Right cardiac atrium (tissue), 5 donors: Measurements from ENCODE around the gene GRPEL1. TPM values are rescaled to one million over a fixed set of nuclear protein-coding genes. Genes with fewer than 3 reads are reported as not detected.
"Not testable (repeated sequence)": the region's sequence is repeated elsewhere in the genome, so short reads cannot be mapped to it uniquely, and the experiment has no call there.

Experiments used
- ATAC-seq, 2 donors: fragments of 200-7000 bp; cut with Tn5 transposase; one replicate each; pipeline versions ENCODE4 v1.8.0 to v1.9.1; 2020; ENCODE audit warnings: moderate library complexity in 2 of 2, mild to moderate bottlenecking in 1 of 2
- DNase-seq, 3 donors: peaks; one replicate each; pipeline ENCODE4 v3.0.0-alpha.2; 2020
- H3K27ac ChIP-seq: one replicate; pipeline ENCODE4 v1.5.1; 2013; ENCODE audit warnings: mild to moderate bottlenecking, low read length, control low read depth, moderate library complexity
- H3K27me3 ChIP-seq: one replicate; pipeline ENCODE4 v1.6.1; 2013; ENCODE audit not compliant: control insufficient read depth, insufficient read depth
- H3K4me1 ChIP-seq: one replicate; pipeline ENCODE4 v1.6.1; 2013; ENCODE audit warnings: low read length; ENCODE audit not compliant: control insufficient read depth, insufficient read depth
- H3K4me3 ChIP-seq: one replicate; pipeline ENCODE4 v1.5.1; 2013; ENCODE audit warnings: low read length, control low read depth
- H3K9me3 ChIP-seq: one replicate; pipeline ENCODE4 v1.6.1; 2013; ENCODE audit warnings: low read length; ENCODE audit not compliant: control insufficient read depth
- WGBS: extraction: QIAGEN DNeasy Blood & Tissue Kit; methylation state at CpG from one replicate; pipeline ENCODE4 v1.1.7; 2013; 5-methylcytosine and 5-hydroxymethylcytosine counted together
- intact Hi-C, 4 donors: fragments of 100-400 bp; cut with DNase I; formaldehyde crosslinking; loops; one replicate each; pipeline versions ENCODE4 v1.11.0 to v1.14.0; 2022 to 2023
- polyA plus RNA-seq: library from polyadenylated mRNA; stranded (reverse); fragments of 200-250 nt; gene quantifications from one replicate; pipeline ENCODE4 v1.2.3, GENCODE V29; 2013
- total RNA-seq, 4 donors: library from RNA; stranded (reverse); fragmentation: NEBNext Ultra II Directional; extraction: Animal tissue kit (Norgen Biotek cat#: 25700); gene quantifications; one replicate each; pipeline ENCODE4 v1.2.1, GENCODE V29; 2021
- donor health status: healthy with polysubstance abuse.
- donor health status: DM: no; HTN: yes; CAD: no.
- donor health status: DM: no; HTN: no; CAD: no.
- donor health status: DM: no; HTN: yes; CAD: no; lungs with severe emphysema.
- donor health status: DM: yes; HTN: yes; CAD: no.

The GRPEL1 gene
- total and polyA plus RNA-seq, 5 donors: 28.2 to 36.8 (median 32.3) TPM

- Histone ChIP-seq H3K4me3 (no peak overlapping the region), H3K4me1 (peaks cover 3% of the 10 kb centered on the region), H3K9me3 (no peaks in the 10 kb centered on the region), H3K27ac (no peak overlapping the region), H3K27me3 (no peaks in the 10 kb centered on the region)
- intact Hi-C loops: no loop called here
- ATAC-seq (no peak), DNase-seq (no peak)
- WGBS: 65% methylated on average over 15 of the region's 15 CpGs
These were observed 37.4 kb upstream of the GRPEL1 start for GRCh38 chr4:7105276-7105675.

- DNase-seq: no peak
- Histone ChIP-seq H3K4me3 (no peak overlapping the region), H3K27ac (no peak overlapping the region), H3K27me3 (no peaks in the 10 kb centered on the region), H3K4me1 (peaks cover 3% of the 10 kb centered on the region), H3K9me3 (no peaks in the 10 kb centered on the region)
- no peak for ATAC-seq
- intact Hi-C loops: no loop called here
- WGBS: 85% methylated on average over 7 of the region's 7 CpGs
These were observed 36.6 kb upstream of the GRPEL1 start for GRCh38 chr4:7104366-7105031.

GRCh38 chr4:7103607-7104365 is 35.9 kb upstream of the GRPEL1 start:
- ATAC-seq: peak; percentile 57 to 59

GRCh38 chr4:7103031-7103606 is 35.3 kb upstream of the GRPEL1 start:
- Histone ChIP-seq H3K9me3 (no peaks in the 10 kb centered on the region), H3K4me1 (peaks cover 3% of the 10 kb centered on the region), H3K27me3 (no peaks in the 10 kb centered on the region), H3K27ac (peak overlapping the region; percentile 86), H3K4me3 (peak overlapping the region; percentile 69)
- intact Hi-C loops: no loop called here
- ATAC-seq: peak; percentile 95 to 96
- DNase-seq: peak; percentile 93 to 98 (median 96)
- WGBS: 1% methylated on average over 35 of the region's 35 CpGs

More at GRCh38 chr4:7103607-7104365, 35.9 kb upstream of the GRPEL1 start:
- Histone ChIP-seq H3K4me1 (peaks cover 3% of the 10 kb centered on the region), H3K9me3 (no peaks in the 10 kb centered on the region), H3K27ac (peak overlapping the region; percentile 10), H3K4me3 (peak overlapping the region; percentile 69), H3K27me3 (no peaks in the 10 kb centered on the region)
- DNase-seq: peak; percentile 83 to 94 (median 93)
- intact Hi-C loops: no loop called here
- WGBS: 28% methylated on average over 21 of the region's 21 CpGs

- H3K27me3 ChIP-seq, ATAC-seq, H3K4me1 ChIP-seq, DNase-seq, intact Hi-C loops, H3K9me3 ChIP-seq: not testable (repeated sequence)
- Histone ChIP-seq H3K4me3 (peak overlapping the region; percentile 69), H3K27ac (peak overlapping the region; percentile 86)
- whole genome bisulfite sequencing: 63% methylated on average over 12 of the region's 12 CpGs
These were observed 34.6 kb upstream of the GRPEL1 start for GRCh38 chr4:7102516-7102909.

- Histone ChIP-seq H3K9me3 (no peaks in the 10 kb centered on the region), H3K27me3 (no peaks in the 10 kb centered on the region), H3K4me1 (peaks cover 3% of the 10 kb centered on the region), H3K27ac (no peak overlapping the region), H3K4me3 (peak overlapping the region; percentile 16)
- intact Hi-C loops: no loop called here
- ATAC-seq: peak; percentile 77 to 80
- DNase-seq: peak; percentile 72 to 87 (median 87)
- WGBS: 20% methylated on average over 24 of the region's 24 CpGs
These were observed 34.0 kb upstream of the GRPEL1 start for GRCh38 chr4:7101692-7102515.

GRCh38 chr4:7096236-7096635 is 28.4 kb upstream of the GRPEL1 start:
- Histone ChIP-seq H3K4me3 (no peak overlapping the region), H3K27ac (no peak overlapping the region), H3K9me3 (no peaks in the 10 kb centered on the region), H3K27me3 (no peaks in the 10 kb centered on the region), H3K4me1 (no peaks in the 10 kb centered on the region)
- WGBS: 80% methylated on average over 7 of the region's 7 CpGs
- ATAC-seq (no peak), DNase-seq (no peak)
- intact Hi-C loops: no loop called here

- WGBS: 85% methylated on average over 16 of the region's 16 CpGs
These were observed 27.8 kb upstream of the GRPEL1 start for GRCh38 chr4:7095611-7096155.

GRCh38 chr4:7094916-7095315 is 27.1 kb upstream of the GRPEL1 start:
- Histone ChIP-seq H3K4me1 (no peaks in the 10 kb centered on the region), H3K9me3 (no peaks in the 10 kb centered on the region), H3K27me3 (no peaks in the 10 kb centered on the region), H3K4me3 (no peak overlapping the region), H3K27ac (no peak overlapping the region)
- DNase-seq (no peak), ATAC-seq (no peak)
- 81% methylated on average over 10 of the region's 10 CpGs for WGBS
- intact Hi-C loops: no loop called here

More at GRCh38 chr4:7095611-7096155, 27.8 kb upstream of the GRPEL1 start:
- Histone ChIP-seq H3K4me3 (no peak overlapping the region), H3K27me3 (no peaks in the 10 kb centered on the region), H3K9me3 (no peaks in the 10 kb centered on the region), H3K27ac (no peak overlapping the region), H3K4me1 (no peaks in the 10 kb centered on the region)
- DNase-seq (no peak), ATAC-seq (peak in 1 of 2 donors; percentile 19)
- intact Hi-C loops: no loop called here

GRCh38 chr4:7092026-7092425 is 24.2 kb upstream of the GRPEL1 start:
- WGBS: 61% methylated on average over 3 of the region's 3 CpGs
- DNase-seq: no peak

More at GRCh38 chr4:7092026-7092425, 24.2 kb upstream of the GRPEL1 start:
- intact Hi-C loops: no loop called here
- ATAC-seq: no peak
- H3K27me3 ChIP-seq: no peaks in the 10 kb centered on the region
- H3K4me3 ChIP-seq: no peak overlapping the region
- H3K27ac ChIP-seq: no peak overlapping the region
- H3K9me3 ChIP-seq: no peaks in the 10 kb centered on the region
- no peaks in the 10 kb centered on the region for H3K4me1 ChIP-seq
